Osteocyte (in vitro differentiated cells): ENCODE data around the gene DUSP28. TPM values are rescaled to one million over a fixed set of nuclear protein-coding genes. Genes with fewer than 3 reads are reported as not detected.
"Not testable (repeated sequence)": the region's sequence is repeated elsewhere in the genome, so short reads cannot be mapped to it uniquely, and the experiment has no call there.

Source experiments
- DNase-seq: peaks from one replicate; pipeline ENCODE4 v3.0.0; 2021; ENCODE audit warnings: mixed read lengths; ENCODE audit not compliant: unreplicated experiment; ENCODE audit errors: extremely low spot score
- H3K27ac Mint-ChIP-seq: one replicate; pipeline ENCODE4 v1.8.0; 2021; ENCODE audit warnings: mild to moderate bottlenecking, mixed read lengths; ENCODE audit not compliant: unreplicated experiment
- H3K27me3 Mint-ChIP-seq: one replicate; pipeline ENCODE4 v1.8.0; 2021; ENCODE audit warnings: mixed read lengths; ENCODE audit not compliant: unreplicated experiment
- H3K36me3 Mint-ChIP-seq: one replicate; pipeline ENCODE4 v1.8.0; 2021; ENCODE audit warnings: mixed read lengths; ENCODE audit not compliant: unreplicated experiment
- H3K4me1 Mint-ChIP-seq: one replicate; pipeline ENCODE4 v1.8.0; 2021; ENCODE audit warnings: mixed read lengths; ENCODE audit not compliant: unreplicated experiment
- H3K4me3 Mint-ChIP-seq: one replicate; pipeline ENCODE4 v1.8.0; 2021; ENCODE audit warnings: mild to moderate bottlenecking, moderate library complexity, mixed read lengths; ENCODE audit not compliant: unreplicated experiment
- H3K9me3 Mint-ChIP-seq: one replicate; pipeline ENCODE4 v1.8.0; 2021; ENCODE audit warnings: mixed read lengths; ENCODE audit not compliant: unreplicated experiment
- total RNA-seq: library from RNA; stranded (reverse); gene quantifications from 2 replicates; pipeline ENCODE4 v1.2.1, GENCODE V29; 2021
- TF ChIP-seq, protein P1 (sequence below): fragments of 200-600 bp; sonication (generic); IDR thresholded peaks from 2 replicates; pipeline ENCODE4 v1.5.0; 2021; ENCODE audit warnings: antibody characterized with exemption, mild to moderate bottlenecking, moderate library complexity

Gene DUSP28
- total RNA-seq, 1 donor from 2014 or later = 5.9 TPM

GRCh38 chr2:240561325-240561971 is 1.3 kb downstream of the DUSP28 start:
- Mint-ChIP-seq H3K27me3 (no peaks in the 10 kb centered on the region), H3K36me3 (no peaks in the 10 kb centered on the region), H3K27ac (peak overlapping the region; percentile 89), H3K4me1 (peaks cover 45% of the 10 kb centered on the region), H3K9me3 (no peaks in the 10 kb centered on the region), H3K4me3 (peak overlapping the region; percentile 74)
- no peak for DNase-seq
- TF ChIP-seq, protein P1, sequence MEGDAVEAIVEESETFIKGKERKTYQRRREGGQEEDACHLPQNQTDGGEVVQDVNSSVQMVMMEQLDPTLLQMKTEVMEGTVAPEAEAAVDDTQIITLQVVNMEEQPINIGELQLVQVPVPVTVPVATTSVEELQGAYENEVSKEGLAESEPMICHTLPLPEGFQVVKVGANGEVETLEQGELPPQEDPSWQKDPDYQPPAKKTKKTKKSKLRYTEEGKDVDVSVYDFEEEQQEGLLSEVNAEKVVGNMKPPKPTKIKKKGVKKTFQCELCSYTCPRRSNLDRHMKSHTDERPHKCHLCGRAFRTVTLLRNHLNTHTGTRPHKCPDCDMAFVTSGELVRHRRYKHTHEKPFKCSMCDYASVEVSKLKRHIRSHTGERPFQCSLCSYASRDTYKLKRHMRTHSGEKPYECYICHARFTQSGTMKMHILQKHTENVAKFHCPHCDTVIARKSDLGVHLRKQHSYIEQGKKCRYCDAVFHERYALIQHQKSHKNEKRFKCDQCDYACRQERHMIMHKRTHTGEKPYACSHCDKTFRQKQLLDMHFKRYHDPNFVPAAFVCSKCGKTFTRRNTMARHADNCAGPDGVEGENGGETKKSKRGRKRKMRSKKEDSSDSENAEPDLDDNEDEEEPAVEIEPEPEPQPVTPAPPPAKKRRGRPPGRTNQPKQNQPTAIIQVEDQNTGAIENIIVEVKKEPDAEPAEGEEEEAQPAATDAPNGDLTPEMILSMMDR = no peak

GRCh38 chr2:240563231-240563630 is 3.1 kb downstream of the DUSP28 start:
- H3K27me3 Mint-ChIP-seq, H3K9me3 Mint-ChIP-seq, H3K36me3 Mint-ChIP-seq, H3K4me3 Mint-ChIP-seq, H3K27ac Mint-ChIP-seq: not testable (repeated sequence)
- DNase-seq = peak; percentile 71
- peaks cover 52% of the 10 kb centered on the region for H3K4me1 Mint-ChIP-seq

- H3K27ac Mint-ChIP-seq = peak overlapping the region; percentile 10
- H3K4me1 Mint-ChIP-seq = peaks cover 46% of the 10 kb centered on the region
- TF ChIP-seq, protein P1 = no peak
- H3K36me3 Mint-ChIP-seq = no peaks in the 10 kb centered on the region
- no peak overlapping the region for H3K4me3 Mint-ChIP-seq
- H3K9me3 Mint-ChIP-seq = no peaks in the 10 kb centered on the region
- no peaks in the 10 kb centered on the region for H3K27me3 Mint-ChIP-seq
- DNase-seq = peak; percentile 38
These were observed 3.9 kb downstream of the DUSP28 start for GRCh38 chr2:240563951-240564560.

DNA sequence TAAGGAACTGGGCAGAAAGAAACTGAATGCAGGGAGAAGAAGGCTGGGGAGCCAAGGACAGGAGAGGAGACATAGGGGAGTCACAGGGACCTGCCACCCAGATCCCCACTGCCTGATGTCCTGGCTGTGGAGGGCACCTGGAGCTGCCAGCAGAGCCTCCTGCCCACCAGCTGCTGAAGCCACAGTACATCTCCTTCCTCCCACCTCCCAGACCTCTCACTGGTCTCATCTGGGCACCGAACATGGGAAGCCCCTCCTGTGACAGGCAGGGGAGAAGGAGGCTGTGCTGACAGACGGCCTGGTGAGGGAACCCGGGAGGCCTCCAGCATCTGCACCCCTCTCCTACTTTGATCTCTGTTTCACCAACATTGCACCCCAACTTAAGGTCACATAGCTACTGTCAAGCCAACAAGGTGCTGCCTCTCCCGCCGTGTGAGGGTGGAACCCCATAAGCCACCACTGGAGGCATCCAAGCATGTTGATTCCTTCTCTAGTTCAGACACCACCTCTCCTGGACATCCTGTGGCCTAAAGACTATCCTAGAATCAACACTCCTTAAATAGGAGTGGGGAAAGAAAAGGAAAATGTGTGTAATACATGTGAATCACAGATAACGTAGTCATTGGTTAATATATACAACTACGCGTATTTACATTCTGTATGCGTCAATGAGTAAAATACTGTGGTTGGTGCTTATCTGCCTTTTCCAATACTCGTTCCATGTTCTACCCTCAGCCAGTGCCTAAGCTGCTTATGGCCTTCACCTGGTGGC is 4.6 kb downstream of the DUSP28 start:
- Mint-ChIP-seq H3K27me3 (no peaks in the 10 kb centered on the region), H3K4me1 (peaks cover 47% of the 10 kb centered on the region), H3K9me3 (no peaks in the 10 kb centered on the region), H3K27ac (peak overlapping the region; percentile 10), H3K4me3 (no peak overlapping the region), H3K36me3 (no peaks in the 10 kb centered on the region)
- TF ChIP-seq, protein P1 = no peak
- peak; percentile 70 for DNase-seq

GRCh38 chr2:240565333-240566202 is 5.4 kb downstream of the DUSP28 start:
- Mint-ChIP-seq H3K27me3 (no peaks in the 10 kb centered on the region), H3K9me3 (no peaks in the 10 kb centered on the region), H3K36me3 (no peaks in the 10 kb centered on the region), H3K4me1 (peaks cover 47% of the 10 kb centered on the region), H3K4me3 (peak overlapping the region; percentile 51), H3K27ac (peak overlapping the region; percentile 65)
- peak; percentile 83 for DNase-seq
- TF ChIP-seq, protein P1 = no peak
